ES-I3 (cell line): ENCODE measurements around the gene CCDC86.

Source experiments
- H3K36me3 ChIP-seq: 2 replicates; pipeline ENCODE4 v1.6.1; 2013; ENCODE audit warnings: mild to moderate bottlenecking, low read length, control low read depth, moderate library complexity; ENCODE audit not compliant: insufficient read depth
- H3K4me1 ChIP-seq: 2 replicates; pipeline ENCODE4 v1.6.1; 2013; ENCODE audit warnings: mild to moderate bottlenecking, control low read depth, low read length; ENCODE audit not compliant: insufficient read depth
- H3K9ac ChIP-seq: 2 replicates; pipeline ENCODE4 v1.6.1; 2013; ENCODE audit warnings: low read depth, mild to moderate bottlenecking, low read length, moderate library complexity
- H3K9me3 ChIP-seq: 2 replicates; pipeline ENCODE4 v1.6.1; 2013; ENCODE audit warnings: mild to moderate bottlenecking, low read length, moderate library complexity; ENCODE audit not compliant: control insufficient read depth, insufficient read depth

The CCDC86 gene

GRCh38 chr11:60899046-60899936 is 57.4 kb downstream of the CCDC86 start:
- Histone ChIP-seq H3K36me3 (peaks cover 43% of the 10 kb centered on the region), H3K4me1 (no peaks in the 10 kb centered on the region), H3K9ac (no peak overlapping the region), H3K9me3 (no peaks in the 10 kb centered on the region)

DNA sequence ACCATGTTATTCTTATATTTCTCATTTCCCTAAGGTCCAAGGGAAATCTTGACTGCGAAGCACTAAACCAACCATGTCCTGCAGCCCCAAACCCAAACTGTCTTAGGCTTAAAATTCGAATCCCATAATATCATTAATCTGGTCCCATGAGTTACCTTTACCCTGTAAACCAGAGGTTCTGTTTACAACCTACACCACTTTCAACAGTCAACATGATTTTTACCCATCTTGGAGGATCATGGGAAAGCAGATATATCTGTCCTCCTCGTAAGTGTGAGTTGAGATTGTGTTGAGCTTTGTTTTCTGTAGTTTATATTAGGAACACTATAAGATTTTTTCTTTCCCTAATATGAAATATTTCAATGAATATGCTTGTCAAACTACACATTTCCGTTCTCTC is 58.1 kb downstream of the CCDC86 start:
- no peaks in the 10 kb centered on the region for H3K9me3 ChIP-seq
- peaks cover 38% of the 10 kb centered on the region for H3K36me3 ChIP-seq
- H3K4me1 ChIP-seq: 0 out of 2 replicates have a peak, but pooled peaks cover 4% of the 10 kb centered on the region
- H3K9ac ChIP-seq: no peak overlapping the region
